H1 (cell line): ENCODE results near the gene RAB8B. TPM values are rescaled to one million over a fixed set of nuclear protein-coding genes. Genes with fewer than 3 reads are reported as not detected.

Experiments used
- CTCF ChIA-PET: fragments of 300-600 bp; sonication (Branson Sonifier 250); formaldehyde crosslinking; loops from one replicate; lab custom pipeline; 2021; ENCODE audit not compliant: partially characterized antibody; lab: Charles Lee
- POLR2A ChIA-PET: fragments of 300-600 bp; sonication (Branson Sonifier 250); formaldehyde crosslinking; loops from one replicate; lab custom pipeline; 2021; ENCODE audit warnings: inconsistent platforms; ENCODE audit not compliant: partially characterized antibody; lab: Charles Lee
- DNase-seq, 2 experiments: peaks; one replicate each; pipeline versions ENCODE4 v3.0.0 to v3.0.0-alpha.2; 2010 to 2022; ENCODE audit warnings: low spot score in 2 of 2, low read depth in 1 of 2, mixed read lengths in 1 of 2
- FAIRE-seq: peaks from 2 replicates; lab custom pipeline; 2011; peaks lifted over from hg19 to GRCh38; lab: Jason Lieb, UNC
- H2AFZ ChIP-seq: 2 replicates; pipeline ENCODE4 v1.8.1; 2012; ENCODE audit warnings: low read length, inconsistent platforms
- H2AK5ac ChIP-seq: 2 replicates; pipeline ENCODE4 v1.6.1; 2013; ENCODE audit warnings: low read depth, low read length
- H2BK120ac ChIP-seq: replicated peaks from 2 replicates; pipeline ENCODE3; 2013; ENCODE audit warnings: low read depth, low read length, inconsistent platforms
- H2BK12ac ChIP-seq: 2 replicates; pipeline ENCODE4 v1.6.1; 2013; ENCODE audit warnings: low read depth, low read length
- H2BK15ac ChIP-seq: 2 replicates; pipeline ENCODE4 v1.6.1; 2013; ENCODE audit warnings: low read length
- H2BK20ac ChIP-seq: 2 replicates; pipeline ENCODE4 v1.6.1; 2013; ENCODE audit warnings: low read length
- H2BK5ac ChIP-seq: 2 replicates; pipeline ENCODE4 v1.6.1; 2013; ENCODE audit warnings: low read depth, low read length
- H3K14ac ChIP-seq: 2 replicates; pipeline ENCODE4 v1.6.1; 2013; ENCODE audit warnings: inconsistent platforms; ENCODE audit not compliant: insufficient read length
- H3K18ac ChIP-seq: 2 replicates; pipeline ENCODE4 v1.6.1; 2013; ENCODE audit warnings: low read length; ENCODE audit errors: extremely low read depth
- H3K23ac ChIP-seq: 2 replicates; pipeline ENCODE4 v1.6.1; 2013; ENCODE audit warnings: inconsistent platforms; ENCODE audit not compliant: insufficient read length
- H3K23me2 ChIP-seq: 2 replicates; pipeline ENCODE4 v1.6.1; 2013; ENCODE audit warnings: low read depth, low read length
- H3K27ac ChIP-seq: 2 replicates; pipeline ENCODE4 v1.6.1; 2011; ENCODE audit warnings: low read depth, low read length, inconsistent platforms
- H3K27me3 ChIP-seq, 4 experiments: replicated peaks in 1 of 4; 1 replicate in 1 of 4; 2 replicates in 3 of 4; pipeline versions ENCODE4 v1.6.1 to v1.8.1; 2011 to 2013; ENCODE audit warnings: low read length in 3 of 4, mild to moderate bottlenecking in 3 of 4, inconsistent platforms in 2 of 4, mixed read lengths in 2 of 4, moderate library complexity in 1 of 4; ENCODE audit not compliant: control insufficient read depth in 3 of 4, insufficient read depth in 3 of 4; ENCODE audit errors: extremely low read depth in 1 of 4
- H3K36me3 ChIP-seq, 4 experiments: 2 replicates each; pipeline versions ENCODE4 v1.6.1 to v1.8.1; 2011 to 2013; ENCODE audit warnings: mild to moderate bottlenecking in 4 of 4, low read length in 3 of 4, moderate library complexity in 2 of 4, control low read depth in 1 of 4, inconsistent platforms in 1 of 4; ENCODE audit not compliant: insufficient read depth in 4 of 4, control insufficient read depth in 2 of 4
- H3K4ac ChIP-seq: replicated peaks from 2 replicates; pipeline ENCODE3; 2013; ENCODE audit warnings: low read length, low read depth, mixed read lengths, inconsistent platforms; ENCODE audit not compliant: insufficient read length
- H3K4me1 ChIP-seq, 4 experiments: replicated peaks in 1 of 4; 1 replicate in 1 of 4; 2 replicates in 3 of 4; pipeline versions ENCODE4 v1.6.1 to v1.8.1; 2011 to 2013; ENCODE audit warnings: low read length in 3 of 4, inconsistent platforms in 2 of 4, mixed read lengths in 1 of 4; ENCODE audit not compliant: insufficient read depth in 4 of 4, control insufficient read depth in 3 of 4
- H3K4me2 ChIP-seq, 2 experiments: 2 replicates each; pipeline versions ENCODE4 v1.6.1 to v1.8.1; 2011 to 2013; ENCODE audit warnings: low read depth in 2 of 2, low read length in 2 of 2, control low read depth in 1 of 2, inconsistent platforms in 1 of 2, mild to moderate bottlenecking in 1 of 2; ENCODE audit not compliant: insufficient read depth in 1 of 2
- H3K4me3 ChIP-seq, 4 experiments: fragments of 200-600, 300-600 bp in 1 of 4; sonication (generic), shearing (Covaris generic), sonication (Bioruptor Twin) in 1 of 4; 2 replicates each; pipeline versions ENCODE4 v1.5.1 to v1.8.1; 2011 to 2016; ENCODE audit warnings: low read length in 4 of 4, low read depth in 3 of 4, control low read depth in 2 of 4, inconsistent platforms in 2 of 4, mild to moderate bottlenecking in 2 of 4, mixed read lengths in 1 of 4, moderate library complexity in 1 of 4; ENCODE audit not compliant: insufficient read depth in 2 of 4; ENCODE audit errors: extremely low read depth in 1 of 4
- H3K56ac ChIP-seq: replicated peaks from 2 replicates; pipeline ENCODE3; 2013; ENCODE audit warnings: low read depth, mild to moderate bottlenecking, mixed read lengths, low read length, inconsistent platforms; ENCODE audit not compliant: insufficient read length
- H3K79me1 ChIP-seq: 2 replicates; pipeline ENCODE4 v1.6.1; 2013; ENCODE audit warnings: low read depth, low read length, control low read depth
- H3K79me2 ChIP-seq, 2 experiments: 2 replicates each; pipeline versions ENCODE4 v1.6.1 to v1.8.1; 2012 to 2013; ENCODE audit warnings: low read length in 2 of 2, mild to moderate bottlenecking in 2 of 2, inconsistent platforms in 1 of 2; ENCODE audit not compliant: insufficient read depth in 2 of 2, control insufficient read depth in 1 of 2
- H3K9ac ChIP-seq, 4 experiments: replicated peaks in 1 of 4; 1 replicate in 1 of 4; 2 replicates in 3 of 4; pipeline versions ENCODE4 v1.6.1 to v1.8.1; 2011 to 2013; ENCODE audit warnings: low read depth in 3 of 4, low read length in 3 of 4, control low read depth in 2 of 4, mild to moderate bottlenecking in 2 of 4, moderate library complexity in 2 of 4, inconsistent platforms in 1 of 4; ENCODE audit errors: extremely low read depth in 1 of 4
- H3K9me3 ChIP-seq, 2 experiments: 2 replicates each; pipeline versions ENCODE4 v1.6.1 to v1.8.1; 2012 to 2013; ENCODE audit warnings: mild to moderate bottlenecking in 2 of 2, moderate library complexity in 2 of 2, control low read depth in 1 of 2, inconsistent platforms in 1 of 2, low read depth in 1 of 2, low read length in 1 of 2, mixed read lengths in 1 of 2; ENCODE audit not compliant: insufficient read depth in 2 of 2
- H4K20me1 ChIP-seq, 2 experiments: replicated peaks in 1 of 2; 2 replicates each; pipeline versions ENCODE3 to v1.8.1; 2011 to 2013; ENCODE audit warnings: inconsistent platforms in 2 of 2, low read length in 2 of 2, mild to moderate bottlenecking in 1 of 2; ENCODE audit not compliant: insufficient read depth in 2 of 2, control insufficient read depth in 1 of 2
- H4K5ac ChIP-seq: 2 replicates; pipeline ENCODE4 v1.6.1; 2013; ENCODE audit warnings: low read length, low read depth, mixed read lengths, inconsistent platforms; ENCODE audit not compliant: insufficient read length
- H4K8ac ChIP-seq: 2 replicates; pipeline ENCODE4 v1.8.0; 2013; ENCODE audit warnings: mild to moderate bottlenecking, moderate library complexity, low read length, inconsistent platforms; ENCODE audit not compliant: insufficient read depth; ENCODE audit errors: extremely low read depth
- H4K91ac ChIP-seq: replicated peaks from 2 replicates; pipeline ENCODE3; 2013; ENCODE audit warnings: low read length, mixed read lengths, inconsistent platforms; ENCODE audit not compliant: insufficient read length
- BACH1 ChIP-seq: IDR thresholded peaks from 2 replicates; pipeline ENCODE4 v1.6.1; 2012; ENCODE audit warnings: low read length, improper control_type of control experiment
- JUND ChIP-seq: IDR thresholded peaks from 2 replicates; pipeline ENCODE4 v1.6.1; 2011; ENCODE audit warnings: mild to moderate bottlenecking, improper control_type of control experiment, low read length
- KDM5A ChIP-seq: fragments of 200-600 bp; IDR thresholded peaks from 2 replicates; pipeline ENCODE4 v1.7.1; 2012; ENCODE audit warnings: mild to moderate bottlenecking, low read length, inconsistent platforms, mixed read lengths
- POLR2A ChIP-seq, 2 experiments: IDR thresholded peaks; 1 replicate in 1 of 2; 2 replicates in 1 of 2; pipeline ENCODE4 v1.6.1; 2011; ENCODE audit warnings: low read depth in 2 of 2, low read length in 2 of 2, mild to moderate bottlenecking in 2 of 2; ENCODE audit errors: control extremely low read depth in 1 of 2
- RXRA ChIP-seq: IDR thresholded peaks from 2 replicates; pipeline ENCODE4 v1.6.1; 2011; ENCODE audit warnings: low read depth, mild to moderate bottlenecking, low read length, moderate library complexity; ENCODE audit not compliant: insufficient read depth
- SAP30 ChIP-seq: fragments of 300-600 bp; sonication (generic); IDR thresholded peaks from 2 replicates; pipeline ENCODE4 v1.7.1; 2012; ENCODE audit warnings: low read length, moderate library complexity, mild to moderate bottlenecking, inconsistent platforms; ENCODE audit not compliant: insufficient read depth, insufficient replicate concordance
- TBP ChIP-seq: IDR thresholded peaks from 2 replicates; pipeline ENCODE4 v1.6.1; 2011; ENCODE audit warnings: low read depth, low read length, improper control_type of control experiment
- TCF12 ChIP-seq: IDR thresholded peaks from 2 replicates; pipeline ENCODE4 v1.6.1; 2011; ENCODE audit warnings: low read depth, mild to moderate bottlenecking, low read length
- ZNF274 ChIP-seq: IDR thresholded peaks from 2 replicates; pipeline ENCODE4 v1.7.0; 2012; ENCODE audit warnings: low read length, borderline replicate concordance; ENCODE audit errors: extremely low read depth
- WGBS, 2 experiments: shearing (Covaris generic) in 1 of 2; methylation state at CpG; one replicate each; pipeline versions ENCODE4 v1.1.6 to v1.1.7; 2013 to 2015; ENCODE audit warnings: low lambda C conversion rate in 2 of 2, mixed read lengths in 2 of 2, inconsistent platforms in 1 of 2, low coverage in 1 of 2, missing lambda C conversion rate in 1 of 2; ENCODE audit not compliant: insufficient replicate concordance in 2 of 2, insufficient coverage in 1 of 2, insufficient read length in 1 of 2; ENCODE audit errors: extremely low coverage in 1 of 2, missing lambda C conversion rate in 1 of 2; 5-methylcytosine and 5-hydroxymethylcytosine counted together
- polyA plus RNA-seq, 7 experiments: library from polyadenylated mRNA; depleted of rRNA in 3 of 7; stranded (reverse) in 5 of 7; unstranded in 2 of 7; fragments of >200 nt in 5 of 7; fragments of 200-250 nt in 2 of 7; gene quantifications; 1 replicate in 5 of 7; 2 replicates in 1 of 7; 4 replicates in 1 of 7; pipeline versions ENCODE4 v1.2.1 to v1.2.3, GENCODE V29; 2011 to 2013; ENCODE audit warnings: missing spikeins in 2 of 7, mixed read lengths in 2 of 7
- total RNA-seq: library from RNA; stranded (reverse); fragmentation: NEBNext Ultra II Directional; extraction: Animal tissue kit (Norgen Biotek cat#: 25700); gene quantifications from 2 replicates; pipeline ENCODE4 v1.2.1, GENCODE V29; 2021
- TF ChIP-seq, protein P1 (sequence below): IDR thresholded peaks from 2 replicates; pipeline ENCODE4 v1.6.1; 2011; ENCODE audit warnings: low read length, improper control_type of control experiment

The RAB8B gene
- total and polyA plus RNA-seq, 2 of the 8 experiments (the other 6 are each of a cell fraction or from before 2014, with no cell fraction given) = 9.5 to 47.8 TPM

- peaks cover 0 to 30% of the 10 kb centered on the region in 2 experiments; a peak in 2 of 4 replicates for H3K79me2 ChIP-seq
Measured at GRCh38 chr15:63218100-63218808, 28.8 kb downstream of the RAB8B start.

More at GRCh38 chr15:63218100-63218808, 28.8 kb downstream of the RAB8B start:
- no peak overlapping the region for H2BK15ac ChIP-seq
- WGBS, 2 experiments = 87% methylated on average over 5 of the region's 5 CpGs; no CpG with 5 or more reads in 1 of the 2 experiments
- no peak overlapping the region for H3K9ac ChIP-seq
- no peaks in the 10 kb centered on the region for H4K20me1 ChIP-seq
- H2AK5ac ChIP-seq = no peak overlapping the region
- CTCF ChIA-PET = interaction anchor here (0.7 to 1.0 kb wide), 2 partner anchors 10 to 25 kb away, joined by 4 to 5 read pairs; no protein-coding TSS in a partner anchor
- H3K27ac ChIP-seq = no peak overlapping the region
- H3K4ac ChIP-seq = no peak overlapping the region
- H2BK20ac ChIP-seq = no peak overlapping the region
- no peak overlapping the region for H3K18ac ChIP-seq
- H2BK5ac ChIP-seq = no peak overlapping the region
- POLR2A ChIA-PET = interaction anchor here (0.7 to 1.2 kb wide), 4 partner anchors 8 to 74 kb away, joined by 3 to 7 read pairs (median 4); no protein-coding TSS in a partner anchor
- no peak overlapping the region for H4K91ac ChIP-seq
- H2BK12ac ChIP-seq = no peak overlapping the region
- no peak overlapping the region for H2BK120ac ChIP-seq
- TF ChIP-seq TCF12 (no peak), ZNF274 (no peak), TBP (no peak), JUND (no peak), KDM5A (no peak), SAP30 (no peak), BACH1 (no peak), RXRA (no peak), POLR2A (IDR thresholded peaks at IDR 0.05; ENCODE audit: control extremely low read depth in 1 of 2, low read depth in 2 of 2, low read length in 2 of 2) (no peak)
- TF ChIP-seq, protein P1, sequence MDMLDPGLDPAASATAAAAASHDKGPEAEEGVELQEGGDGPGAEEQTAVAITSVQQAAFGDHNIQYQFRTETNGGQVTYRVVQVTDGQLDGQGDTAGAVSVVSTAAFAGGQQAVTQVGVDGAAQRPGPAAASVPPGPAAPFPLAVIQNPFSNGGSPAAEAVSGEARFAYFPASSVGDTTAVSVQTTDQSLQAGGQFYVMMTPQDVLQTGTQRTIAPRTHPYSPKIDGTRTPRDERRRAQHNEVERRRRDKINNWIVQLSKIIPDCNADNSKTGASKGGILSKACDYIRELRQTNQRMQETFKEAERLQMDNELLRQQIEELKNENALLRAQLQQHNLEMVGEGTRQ = no peak
- H3K9me3 ChIP-seq = no peaks in the 10 kb centered on the region
- H3K23me2 ChIP-seq = no peaks in the 10 kb centered on the region
- H2AFZ ChIP-seq = no peak overlapping the region
- H3K4me2 ChIP-seq = no peak overlapping the region
- H3K56ac ChIP-seq = no peak overlapping the region
- no peak overlapping the region for H4K5ac ChIP-seq
- no peak overlapping the region for H3K4me3 ChIP-seq
- no peak overlapping the region for H3K14ac ChIP-seq
- no peak overlapping the region for H3K23ac ChIP-seq
- H3K36me3 ChIP-seq = no peaks in the 10 kb centered on the region
- peaks cover 2% of the 10 kb centered on the region; the same call in 1 of the 2 replicates for H3K79me1 ChIP-seq
- H3K4me1 ChIP-seq = peaks cover 0 to 7% (median 0%) of the 10 kb centered on the region in 4 experiments; a peak in 1 of 7 replicates
- no peak overlapping the region for H4K8ac ChIP-seq
- DNase-seq = no peak
- no peak for FAIRE-seq
- no peaks in the 10 kb centered on the region for H3K27me3 ChIP-seq
